GM19351 (cell line): ENCODE data around the gene COMTD1.
"Not testable (repeated sequence)": the region's sequence is repeated elsewhere in the genome, so short reads cannot be mapped to it uniquely, and the experiment has no call there.

ENCODE experiments used
- ATAC-seq: cut with Tn5 transposase; IDR thresholded peaks from one replicate; pipeline ENCODE4 v1.9.1; 2021; ENCODE audit warnings: mild to moderate bottlenecking, moderate library complexity; ENCODE audit not compliant: unreplicated experiment

COMTD1 gene

DNA sequence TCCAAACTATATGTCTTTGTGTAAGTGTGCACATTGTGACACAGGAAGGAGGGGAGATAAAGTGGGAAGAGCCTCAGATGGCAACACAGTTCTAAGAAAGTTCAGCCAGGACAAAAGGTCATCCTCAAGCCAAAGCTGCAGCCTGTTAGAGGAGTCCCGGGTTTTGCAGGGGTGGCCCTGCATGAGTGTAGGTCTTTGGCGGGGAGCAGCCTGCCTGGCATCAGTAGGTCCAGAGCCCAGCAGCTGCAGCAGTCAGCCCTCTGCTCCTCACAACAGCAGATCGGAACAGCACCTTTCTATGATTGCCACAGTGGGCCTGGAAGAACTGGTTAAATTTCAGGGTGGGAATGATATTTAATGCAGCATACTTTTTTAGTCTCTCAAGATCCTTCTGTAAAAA is 38.7 kb downstream of the COMTD1 start:
- ATAC-seq = no peak

DNA sequence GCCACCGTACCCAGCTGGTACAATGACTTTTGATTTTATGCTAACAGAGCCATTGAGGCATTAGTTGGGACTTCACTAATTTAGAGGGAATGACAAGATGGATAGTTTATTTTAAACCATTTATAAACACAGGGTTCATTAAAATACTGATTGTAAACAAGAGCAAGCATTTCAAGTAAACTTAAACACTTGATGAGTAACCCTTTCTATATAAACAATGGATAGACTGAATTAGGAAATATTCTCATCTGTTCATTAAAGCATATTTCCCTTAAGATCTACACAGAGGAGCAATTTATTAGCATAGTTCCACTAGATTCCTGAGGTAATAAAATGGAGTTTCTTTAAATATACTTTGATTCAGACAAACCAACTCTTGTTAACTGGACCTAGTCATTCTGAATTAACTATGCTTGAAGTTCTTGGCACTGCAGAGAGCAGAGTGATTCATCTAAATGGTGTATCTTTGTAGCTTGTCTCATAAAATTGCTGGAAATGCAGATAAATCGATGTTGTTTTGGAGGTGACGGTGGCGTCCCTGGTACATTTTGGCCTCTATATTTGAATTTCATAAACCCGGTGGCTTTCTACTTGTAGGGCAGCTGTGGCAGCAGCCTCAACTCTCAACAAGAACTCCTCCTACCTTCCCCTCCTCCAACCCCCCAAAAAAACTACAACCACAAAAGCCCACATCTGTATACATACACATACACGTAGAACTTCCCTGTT is 40.6 kb downstream of the COMTD1 start:
- no peak for ATAC-seq

DNA sequence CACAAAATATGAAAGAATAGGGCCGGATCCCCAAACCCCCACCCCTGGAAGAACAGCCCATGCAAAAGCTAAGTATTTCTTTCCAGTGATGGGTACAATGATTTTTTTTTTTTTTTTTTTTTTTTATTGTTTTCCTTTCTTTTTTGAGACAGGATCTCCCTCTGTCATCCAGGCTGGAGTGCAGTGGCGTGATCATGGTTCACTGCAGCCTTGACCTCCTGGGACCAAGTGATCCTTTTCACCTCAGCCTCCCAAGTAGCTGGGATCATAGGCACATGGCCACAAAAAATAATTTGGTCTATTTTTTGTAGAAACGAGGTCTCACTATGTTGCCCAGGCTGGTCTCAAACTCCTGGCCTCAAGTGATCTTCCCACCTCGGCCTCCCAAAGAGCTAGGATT is 41.1 kb downstream of the COMTD1 start:
- ATAC-seq = not testable (repeated sequence)

DNA sequence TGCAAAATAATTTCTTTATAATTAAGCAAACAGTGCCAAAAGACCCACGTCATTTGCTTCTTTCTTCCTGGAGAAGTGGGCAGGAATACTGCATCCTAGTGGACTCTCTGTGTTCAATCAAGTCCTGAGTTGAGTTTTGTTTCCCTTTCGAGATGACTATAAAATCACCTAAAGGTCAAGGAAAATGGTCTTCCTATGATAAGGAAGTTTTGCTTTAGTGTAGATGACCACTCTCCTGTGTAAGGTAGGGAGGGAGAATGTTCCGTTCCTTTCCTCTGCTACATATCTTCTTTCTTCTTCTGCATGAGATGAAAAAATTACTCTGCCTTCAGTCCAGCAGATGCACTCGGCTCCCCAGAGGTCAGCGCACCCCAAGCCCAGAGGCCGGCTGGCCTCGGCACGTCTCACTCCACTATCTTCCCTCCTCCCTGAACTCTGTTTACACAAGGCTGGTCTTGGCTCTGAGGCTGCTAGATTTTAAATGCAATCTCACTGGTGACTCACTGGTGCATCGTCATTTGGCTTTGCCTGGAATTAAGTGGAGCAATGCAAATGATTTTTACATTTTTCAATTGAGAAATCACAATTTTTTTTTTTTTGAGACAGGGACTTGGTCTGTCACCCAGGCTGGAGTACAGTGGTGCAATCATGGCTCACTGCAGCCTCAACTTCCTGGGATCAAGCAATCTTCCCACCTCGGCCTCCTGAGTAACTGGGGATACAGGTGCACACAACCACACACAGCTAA is 43.8 kb downstream of the COMTD1 start:
- ATAC-seq = no peak

DNA sequence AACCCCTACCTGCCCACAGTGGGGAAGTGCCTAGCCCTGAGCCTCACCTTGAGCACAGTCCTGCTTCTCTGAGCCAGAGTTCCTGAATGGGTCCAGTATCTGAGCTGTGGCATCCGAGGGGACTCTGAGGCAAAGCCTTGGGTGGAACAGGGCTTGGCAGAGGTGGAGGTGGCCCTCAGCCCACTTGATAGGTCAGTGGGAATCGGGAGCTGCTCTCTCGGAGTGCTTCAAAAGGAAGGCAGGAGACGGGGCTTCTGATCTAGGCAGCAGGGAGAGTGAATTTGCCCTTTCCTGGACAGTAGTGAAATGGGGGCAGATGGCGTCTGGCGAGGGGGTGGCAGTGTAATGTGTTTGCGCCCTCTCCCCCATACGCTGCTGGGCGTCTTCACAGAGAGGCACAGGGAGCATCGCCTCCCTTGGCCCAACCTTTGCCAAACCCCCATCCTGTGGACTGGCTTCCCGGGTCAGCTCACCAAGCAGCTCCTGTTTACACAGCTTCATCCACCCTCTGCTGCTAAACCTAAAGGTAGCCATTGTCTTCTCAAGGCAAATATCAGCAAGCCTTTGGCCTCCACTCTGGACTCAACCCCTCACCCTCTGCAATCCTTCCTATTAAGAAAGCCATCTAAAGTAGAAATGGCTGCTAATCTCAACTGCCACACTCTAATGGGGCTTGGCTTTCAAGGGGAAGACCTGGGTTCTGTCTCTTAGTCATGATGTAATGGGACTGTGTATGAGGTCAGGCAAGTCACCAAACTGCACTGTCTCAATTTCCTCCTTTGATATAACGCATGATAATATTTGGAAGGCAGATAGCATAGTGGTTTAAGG is 46.3 kb downstream of the COMTD1 start:
- no peak for ATAC-seq

DNA sequence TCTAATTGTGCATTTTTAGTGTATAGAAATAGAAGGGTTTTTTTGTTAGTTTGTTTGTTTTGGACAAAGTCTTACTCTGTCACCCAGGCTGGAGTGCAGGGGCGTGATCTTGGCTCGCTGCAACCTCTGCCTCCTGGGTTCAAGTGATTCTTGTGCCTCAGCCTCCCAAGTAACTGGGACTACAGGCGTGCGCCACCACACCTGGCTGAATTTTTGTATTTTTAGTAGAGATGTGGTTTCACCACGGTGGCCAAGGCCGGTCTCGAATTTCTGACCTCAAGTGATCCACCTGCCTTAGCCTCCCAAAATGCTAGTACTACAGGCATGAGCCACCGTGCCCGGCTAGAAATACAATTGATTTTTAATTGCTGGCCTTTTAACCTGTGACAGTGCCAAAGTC is 47.2 kb downstream of the COMTD1 start:
- ATAC-seq = not testable (repeated sequence)

DNA sequence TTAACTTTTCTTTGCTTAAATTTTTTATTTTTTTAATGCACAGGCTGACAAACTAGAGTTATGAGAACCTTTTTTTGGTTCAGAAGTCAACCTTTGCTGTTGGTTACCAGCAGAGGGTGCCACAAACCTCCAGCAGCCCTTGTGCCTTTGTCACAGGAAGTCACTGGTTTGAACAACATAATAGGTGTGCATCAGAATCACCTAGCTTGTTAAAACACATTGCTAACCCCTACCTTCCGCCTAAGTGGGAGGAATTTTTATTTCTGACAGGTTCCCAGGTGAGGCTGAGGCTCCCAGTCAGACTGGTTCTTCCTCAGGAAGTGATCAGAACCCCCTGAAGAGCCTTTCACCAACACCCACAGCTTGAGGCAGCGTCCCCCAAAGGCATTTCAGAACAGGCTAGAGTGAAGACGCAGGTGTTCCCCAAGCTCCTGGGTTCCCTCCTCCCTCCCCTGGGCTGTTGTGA is 47.8 kb downstream of the COMTD1 start:
- ATAC-seq = peak; percentile 67

DNA sequence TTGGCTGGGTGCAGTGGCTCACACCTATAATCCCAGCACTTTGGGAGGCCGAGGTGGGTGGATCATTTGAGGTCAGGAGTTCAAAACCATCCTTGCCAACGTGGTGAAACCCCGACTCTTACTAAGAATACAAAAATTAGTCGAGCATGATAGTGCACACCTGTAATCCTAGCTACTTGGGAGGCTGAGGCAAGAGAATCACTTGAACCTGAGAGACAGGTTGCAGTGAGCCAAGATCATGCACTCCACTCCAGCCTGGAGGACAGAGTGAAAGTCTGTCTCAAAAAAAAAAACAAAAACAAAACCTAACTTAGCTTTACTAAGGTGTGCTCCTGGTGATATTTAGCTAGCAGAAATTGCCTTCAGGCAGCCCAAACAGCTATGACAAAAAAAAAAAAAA is 49.4 kb downstream of the COMTD1 start:
- no peak for ATAC-seq
